HG03159 (cell line): ENCODE measurements around the gene ACADS.

Source experiments
- ATAC-seq: cut with Tn5 transposase; IDR thresholded peaks from one replicate; pipeline ENCODE4 v1.9.1; 2021; ENCODE audit warnings: mild to moderate bottlenecking, moderate library complexity; ENCODE audit not compliant: unreplicated experiment

The ACADS gene

GRCh38 chr12:120755269-120755668 lies 29.6 kb downstream of the ACADS start:
- no peak for ATAC-seq

GRCh38 chr12:120757226-120757742 lies 31.7 kb downstream of the ACADS start:
- no peak for ATAC-seq

- ATAC-seq, result no peak
Measured at GRCh38 chr12:120757949-120758348, 32.3 kb downstream of the ACADS start.

GRCh38 chr12:120758798-120759590 lies 33.4 kb downstream of the ACADS start:
- no peak for ATAC-seq

GRCh38 chr12:120759591-120760348 lies 34.1 kb downstream of the ACADS start:
- no peak for ATAC-seq

GRCh38 chr12:120760349-120761254 lies 35.0 kb downstream of the ACADS start:
- ATAC-seq, result no peak

GRCh38 chr12:120761519-120761934 lies 35.9 kb downstream of the ACADS start:
- no peak for ATAC-seq

- no peak for ATAC-seq
Measured at GRCh38 chr12:120762086-120762485, 36.5 kb downstream of the ACADS start.

- no peak for ATAC-seq
Measured at GRCh38 chr12:120763250-120763649, 37.6 kb downstream of the ACADS start.

- ATAC-seq, result no peak
Measured at GRCh38 chr12:120764816-120765215, 39.2 kb downstream of the ACADS start.

- no peak for ATAC-seq
Measured at GRCh38 chr12:120766566-120766965, 40.9 kb downstream of the ACADS start.

- no peak for ATAC-seq
Measured at GRCh38 chr12:120767071-120768024, 41.7 kb downstream of the ACADS start.

GRCh38 chr12:120771097-120771496 lies 45.5 kb downstream of the ACADS start:
- no peak for ATAC-seq

GRCh38 chr12:120774169-120774916 lies 48.7 kb downstream of the ACADS start:
- no peak for ATAC-seq

- ATAC-seq, result no peak
Measured at GRCh38 chr12:120775862-120776552, 50.4 kb downstream of the ACADS start.

- ATAC-seq, result no peak
Measured at GRCh38 chr12:120783197-120783596, 57.6 kb downstream of the ACADS start.

GRCh38 chr12:120784804-120785203 lies 59.2 kb downstream of the ACADS start:
- no peak for ATAC-seq

GRCh38 chr12:120787889-120788288 lies 62.3 kb downstream of the ACADS start:
- ATAC-seq, result no peak
